ENCODE measurements around the gene PRUNE1. TPM values are rescaled to one million over a fixed set of nuclear protein-coding genes. Genes with fewer than 3 reads are reported as not detected.

Gene PRUNE1
- total and polyA plus RNA-seq, 4 donors, result 8.7 to 20.6 (median 12.7) TPM

GRCh38 chr1:150987924-150988323 is 20.3 kb upstream of the PRUNE1 start:
- H3K27ac ChIP-seq (ENCODE audit: low read depth in 1 of 2, low read length in 1 of 2), result no peak overlapping the region
- H3K36me3 ChIP-seq (ENCODE audit: control insufficient read depth in 4 of 4, insufficient read depth in 4 of 4, low read length in 4 of 4), result no peaks in the 10 kb centered on the region
- H3K4me1 ChIP-seq (ENCODE audit: control insufficient read depth in 5 of 5, insufficient read depth in 5 of 5, low read length in 5 of 5), result peaks cover 0 to 1% (median 0%) of the 10 kb centered on the region in 5 donors
- H3K9me3 ChIP-seq (ENCODE audit: control insufficient read depth in 4 of 4, insufficient read depth in 3 of 4, low read length in 3 of 4), result no peaks in the 10 kb centered on the region
- no peak for TF ChIP-seq CTCF (IDR thresholded peaks at IDR 0.05; ENCODE audit: control extremely low read depth, extremely low read depth)
- no peak for DNase-seq
- 84 to 89% methylated on average over 7 of the region's 7 CpGs for WGBS, 2 donors
- no peak overlapping the region for H3K4me3 ChIP-seq
- ATAC-seq (ENCODE audit: insufficient read depth, low FRiP score), result no peak
- H3K27me3 ChIP-seq (ENCODE audit: control insufficient read depth in 3 of 3, insufficient read depth in 3 of 3, low read length in 2 of 3), result no peaks in the 10 kb centered on the region
- no peak overlapping the region for H3K9ac ChIP-seq (ENCODE audit: insufficient read depth in 1 of 2, low read length in 2 of 2)

- H3K27me3 ChIP-seq (ENCODE audit: control insufficient read depth in 3 of 3, insufficient read depth in 3 of 3, low read length in 2 of 3), result no peaks in the 10 kb centered on the region
- DNase-seq, result no peak
- no peaks in the 10 kb centered on the region for H3K9me3 ChIP-seq (ENCODE audit: control insufficient read depth in 4 of 4, insufficient read depth in 3 of 4, low read length in 3 of 4)
- no peaks in the 10 kb centered on the region for H3K4me1 ChIP-seq (ENCODE audit: control insufficient read depth in 5 of 5, insufficient read depth in 5 of 5, low read length in 5 of 5)
- H3K4me3 ChIP-seq, result no peak overlapping the region
- no peak for TF ChIP-seq CTCF (IDR thresholded peaks at IDR 0.05; ENCODE audit: control extremely low read depth, extremely low read depth)
- no peak overlapping the region for H3K27ac ChIP-seq (ENCODE audit: low read depth in 1 of 2, low read length in 1 of 2)
- no peak for ATAC-seq (ENCODE audit: insufficient read depth, low FRiP score)
- 71 to 79% methylated on average over 4 of the region's 4 CpGs for WGBS, 2 donors
- no peak overlapping the region for H3K9ac ChIP-seq (ENCODE audit: insufficient read depth in 1 of 2, low read length in 2 of 2)
- H3K36me3 ChIP-seq (ENCODE audit: control insufficient read depth in 4 of 4, insufficient read depth in 4 of 4, low read length in 4 of 4), result peaks cover 0 to 8% (median 3%) of the 10 kb centered on the region in 4 donors
Observed at GRCh38 chr1:150992626-150993025, 15.6 kb upstream of the PRUNE1 start.

GRCh38 chr1:150994248-150994647 is 14.0 kb upstream of the PRUNE1 start:
- Histone ChIP-seq H3K27ac (ENCODE audit: low read depth in 1 of 2, low read length in 1 of 2) (no peak overlapping the region), H3K36me3 (ENCODE audit: control insufficient read depth in 4 of 4, insufficient read depth in 4 of 4, low read length in 4 of 4) (peaks cover 3 to 24% (median 11%) of the 10 kb centered on the region in 4 donors), H3K9me3 (ENCODE audit: control insufficient read depth in 4 of 4, insufficient read depth in 3 of 4, low read length in 3 of 4) (no peaks in the 10 kb centered on the region), H3K4me1 (ENCODE audit: control insufficient read depth in 5 of 5, insufficient read depth in 5 of 5, low read length in 5 of 5) (no peaks in the 10 kb centered on the region), H3K27me3 (ENCODE audit: control insufficient read depth in 3 of 3, insufficient read depth in 3 of 3, low read length in 2 of 3) (no peaks in the 10 kb centered on the region), H3K9ac (ENCODE audit: insufficient read depth in 1 of 2, low read length in 2 of 2) (no peak overlapping the region), H3K4me3 (no peak overlapping the region)
- ATAC-seq (ENCODE audit: insufficient read depth, low FRiP score) (no peak), DNase-seq (no peak)
- WGBS, 2 donors, result 83 to 86% methylated on average over 3 of the region's 3 CpGs
- no peak for TF ChIP-seq CTCF (IDR thresholded peaks at IDR 0.05; ENCODE audit: control extremely low read depth, extremely low read depth)

- WGBS, 2 donors, result 46 to 73% methylated on average over 4 of the region's 4 CpGs
- Histone ChIP-seq H3K27me3 (ENCODE audit: control insufficient read depth in 3 of 3, insufficient read depth in 3 of 3, low read length in 2 of 3) (no peaks in the 10 kb centered on the region), H3K4me3 (no peak overlapping the region), H3K27ac (ENCODE audit: low read depth in 1 of 2, low read length in 1 of 2) (peak overlapping the region; percentile 27 to 36), H3K9ac (ENCODE audit: insufficient read depth in 1 of 2, low read length in 2 of 2) (no peak overlapping the region), H3K36me3 (ENCODE audit: control insufficient read depth in 4 of 4, insufficient read depth in 4 of 4, low read length in 4 of 4) (peaks cover 6 to 27% (median 17%) of the 10 kb centered on the region in 4 donors), H3K4me1 (ENCODE audit: control insufficient read depth in 5 of 5, insufficient read depth in 5 of 5, low read length in 5 of 5) (no peaks in the 10 kb centered on the region), H3K9me3 (ENCODE audit: control insufficient read depth in 4 of 4, insufficient read depth in 3 of 4, low read length in 3 of 4) (no peaks in the 10 kb centered on the region)
- no peak for DNase-seq
- no peak for ATAC-seq (ENCODE audit: insufficient read depth, low FRiP score)
- TF ChIP-seq CTCF (IDR thresholded peaks at IDR 0.05; ENCODE audit: control extremely low read depth, extremely low read depth), result no peak
Observed at GRCh38 chr1:150995460-150995859, 12.8 kb upstream of the PRUNE1 start.
